Measurements from ENCODE around the gene SLC35A2. TPM values are rescaled to one million over a fixed set of nuclear protein-coding genes. Genes with fewer than 3 reads are reported as not detected.
A peak's percentile ranks its signal among the peaks of the same experiment; 100 is the strongest.

Gene SLC35A2
- total RNA-seq, 1 donor from 2014 or later: 27.2 TPM

- H3K9me3 Mint-ChIP-seq (ENCODE audit: unreplicated experiment): no peaks in the 10 kb centered on the region
- DNase-seq (ENCODE audit: low spot score): no peak
- H3K27me3 Mint-ChIP-seq (ENCODE audit: unreplicated experiment): peaks cover 14% of the 10 kb centered on the region
- H3K4me1 Mint-ChIP-seq (ENCODE audit: unreplicated experiment): peaks cover 20% of the 10 kb centered on the region
- peaks cover 8% of the 10 kb centered on the region for H3K36me3 Mint-ChIP-seq (ENCODE audit: low read depth, unreplicated experiment)
- no peak for TF ChIP-seq CTCF (IDR thresholded peaks at IDR 0.05; ENCODE audit: unreplicated experiment)
- H3K4me3 Mint-ChIP-seq (ENCODE audit: unreplicated experiment): peak overlapping the region; percentile 69
- peak overlapping the region; percentile 63 for H3K27ac Mint-ChIP-seq (ENCODE audit: unreplicated experiment)
Measured at GRCh38 chrX:48919360-48919841, 8.0 kb upstream of the SLC35A2 start.

- peaks cover 15% of the 10 kb centered on the region for H3K4me1 Mint-ChIP-seq (ENCODE audit: unreplicated experiment)
- H3K9me3 Mint-ChIP-seq (ENCODE audit: unreplicated experiment): no peaks in the 10 kb centered on the region
- H3K27ac Mint-ChIP-seq (ENCODE audit: unreplicated experiment): peak within 1 kb of the TSS; percentile 63
- peak; percentile 72 for DNase-seq (ENCODE audit: low spot score)
- peaks cover 4% of the 10 kb centered on the region for H3K36me3 Mint-ChIP-seq (ENCODE audit: low read depth, unreplicated experiment)
- peak within 1 kb of the TSS; percentile 85 for H3K4me3 Mint-ChIP-seq (ENCODE audit: unreplicated experiment)
- no peak for TF ChIP-seq CTCF (IDR thresholded peaks at IDR 0.05; ENCODE audit: unreplicated experiment)
- peaks cover 12% of the 10 kb centered on the region for H3K27me3 Mint-ChIP-seq (ENCODE audit: unreplicated experiment)
Measured at GRCh38 chrX:48918643-48919340, 7.3 kb upstream of the SLC35A2 start, which contains the start of gene PIM2. Gene PIM2 (minus strand): TSS chrX:48919024. CDS start chrX:48918834, 190 bp downstream.

- no peak for TF ChIP-seq CTCF (IDR thresholded peaks at IDR 0.05; ENCODE audit: unreplicated experiment)
- DNase-seq (ENCODE audit: low spot score): no peak
- H3K27ac Mint-ChIP-seq (ENCODE audit: unreplicated experiment): no peak overlapping the region
- peaks cover 4% of the 10 kb centered on the region for H3K36me3 Mint-ChIP-seq (ENCODE audit: low read depth, unreplicated experiment)
- H3K4me1 Mint-ChIP-seq (ENCODE audit: unreplicated experiment): peaks cover 15% of the 10 kb centered on the region
- H3K9me3 Mint-ChIP-seq (ENCODE audit: unreplicated experiment): no peaks in the 10 kb centered on the region
- H3K27me3 Mint-ChIP-seq (ENCODE audit: unreplicated experiment): peaks cover 12% of the 10 kb centered on the region
- H3K4me3 Mint-ChIP-seq (ENCODE audit: unreplicated experiment): peak overlapping the region; percentile 85
Measured at GRCh38 chrX:48918301-48918642, 6.8 kb upstream of the SLC35A2 start.

GRCh38 chrX:48917139-48918001, 5.9 kb upstream of the SLC35A2 start:
- Mint-ChIP-seq H3K27me3 (ENCODE audit: unreplicated experiment) (peaks cover 7% of the 10 kb centered on the region), H3K36me3 (ENCODE audit: low read depth, unreplicated experiment) (peaks cover 4% of the 10 kb centered on the region), H3K4me3 (ENCODE audit: unreplicated experiment) (peak overlapping the region; percentile 85), H3K27ac (ENCODE audit: unreplicated experiment) (peak overlapping the region; percentile 52), H3K9me3 (ENCODE audit: unreplicated experiment) (no peaks in the 10 kb centered on the region), H3K4me1 (ENCODE audit: unreplicated experiment) (peaks cover 17% of the 10 kb centered on the region)
- peak; percentile 74 for DNase-seq (ENCODE audit: low spot score)
- TF ChIP-seq CTCF (IDR thresholded peaks at IDR 0.05; ENCODE audit: unreplicated experiment): peak; percentile 85
